ENCODE data around the gene BICC1.

Gene BICC1

DNA sequence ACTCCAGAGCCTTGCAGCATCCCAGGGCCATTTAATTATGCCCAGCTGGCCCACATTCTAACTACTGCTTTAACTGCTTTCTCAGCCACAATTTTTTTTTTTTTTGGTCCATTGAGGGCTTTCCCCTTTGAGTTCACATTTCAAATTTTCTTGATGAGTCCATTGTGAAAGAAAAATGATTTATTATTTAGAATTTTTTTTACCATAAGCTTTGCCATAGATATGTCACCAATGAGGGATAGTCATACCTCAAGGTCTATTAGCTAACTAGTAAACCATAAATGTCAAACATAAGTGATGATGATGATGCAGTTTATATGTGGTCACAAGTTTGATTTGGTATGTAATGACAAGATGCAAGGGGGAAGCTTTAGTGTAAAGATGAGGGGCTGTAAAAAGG, 282.9 kb downstream of the BICC1 start:
- H3K4me1 ChIP-seq (ENCODE audit: insufficient read depth, low read length), result peaks cover 4% of the 10 kb centered on the region; the same call in 1 of the 2 replicates
- no peak overlapping the region for H3K9ac ChIP-seq (ENCODE audit: low read depth, low read length)
- no peaks in the 10 kb centered on the region for H3K36me3 ChIP-seq (ENCODE audit: insufficient read depth, low read length)
- H3K9me3 ChIP-seq (ENCODE audit: control insufficient read depth, insufficient read depth, low read length), result no peaks in the 10 kb centered on the region

DNA sequence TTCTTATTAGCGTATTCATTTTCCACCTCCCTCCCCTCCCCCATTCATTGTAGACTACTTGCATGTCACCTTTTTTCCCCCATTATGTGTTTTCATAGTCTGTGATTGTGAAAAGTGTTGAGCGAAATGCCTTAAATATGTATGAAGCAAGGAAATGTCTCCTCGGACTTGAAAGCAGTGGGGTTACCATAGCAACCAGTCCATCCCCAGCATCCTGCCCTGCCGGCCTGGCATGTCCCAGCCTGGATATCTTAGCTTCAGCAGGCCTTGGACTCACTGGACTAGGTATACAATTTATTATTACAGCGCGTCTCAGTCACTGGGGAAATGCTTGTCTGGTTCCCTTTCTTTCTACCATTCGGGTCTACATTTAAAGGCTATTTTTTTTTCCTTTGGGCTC, 283.6 kb downstream of the BICC1 start:
- peaks cover 4% of the 10 kb centered on the region; the same call in 1 of the 2 replicates for H3K4me1 ChIP-seq (ENCODE audit: insufficient read depth, low read length)
- no peaks in the 10 kb centered on the region for H3K9me3 ChIP-seq (ENCODE audit: control insufficient read depth, insufficient read depth, low read length)
- H3K36me3 ChIP-seq (ENCODE audit: insufficient read depth, low read length), result no peaks in the 10 kb centered on the region

GRCh38 chr10:58796824-58797223, 284.2 kb downstream of the BICC1 start:
- no peaks in the 10 kb centered on the region for H3K9me3 ChIP-seq (ENCODE audit: control insufficient read depth, insufficient read depth, low read length)
- no peak overlapping the region for H3K9ac ChIP-seq (ENCODE audit: low read depth, low read length)
- H3K36me3 ChIP-seq (ENCODE audit: insufficient read depth, low read length), result no peaks in the 10 kb centered on the region
- peaks cover 4% of the 10 kb centered on the region; the same call in 1 of the 2 replicates for H3K4me1 ChIP-seq (ENCODE audit: insufficient read depth, low read length)

More for the DNA sequence above, 283.6 kb downstream of the BICC1 start:
- no peak overlapping the region for H3K9ac ChIP-seq (ENCODE audit: low read depth, low read length)

DNA sequence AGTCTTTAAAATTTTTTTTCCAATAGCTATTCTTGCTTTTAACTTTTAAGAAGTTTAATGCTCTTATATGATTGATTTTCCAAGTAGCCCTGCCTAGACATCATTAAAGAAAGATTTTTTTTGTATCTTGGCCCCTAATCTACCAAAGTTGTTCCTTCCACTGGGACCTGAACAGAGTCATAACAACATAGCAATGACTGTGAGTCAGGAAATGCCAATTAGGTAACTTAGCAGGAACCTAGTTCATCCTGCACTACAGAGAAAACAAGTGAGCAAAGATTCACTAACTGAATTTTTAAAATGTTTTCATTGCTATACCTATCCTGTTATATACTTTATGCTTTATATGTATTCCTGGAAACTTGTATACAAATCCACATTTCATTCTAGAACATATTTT, 284.7 kb downstream of the BICC1 start:
- Histone ChIP-seq H3K36me3 (ENCODE audit: insufficient read depth, low read length) (no peaks in the 10 kb centered on the region), H3K9ac (ENCODE audit: low read depth, low read length) (no peak overlapping the region), H3K9me3 (ENCODE audit: control insufficient read depth, insufficient read depth, low read length) (no peaks in the 10 kb centered on the region), H3K4me1 (ENCODE audit: insufficient read depth, low read length) (peaks cover 4% of the 10 kb centered on the region; the same call in 1 of the 2 replicates)

GRCh38 chr10:58802047-58802446, 289.4 kb downstream of the BICC1 start:
- Histone ChIP-seq H3K4me1 (ENCODE audit: insufficient read depth, low read length) (peaks cover 4% of the 10 kb centered on the region; the same call in 1 of the 2 replicates), H3K9me3 (ENCODE audit: control insufficient read depth, insufficient read depth, low read length) (no peaks in the 10 kb centered on the region), H3K9ac (ENCODE audit: low read depth, low read length) (no peak overlapping the region), H3K36me3 (ENCODE audit: insufficient read depth, low read length) (no peaks in the 10 kb centered on the region)

- no peak overlapping the region for H3K9ac ChIP-seq (ENCODE audit: low read depth, low read length)
Observed at GRCh38 chr10:58806323-58806722, 293.7 kb downstream of the BICC1 start.

GRCh38 chr10:58806970-58807628, 294.4 kb downstream of the BICC1 start:
- Histone ChIP-seq H3K36me3 (ENCODE audit: insufficient read depth, low read length) (no peaks in the 10 kb centered on the region), H3K9ac (ENCODE audit: low read depth, low read length) (no peak overlapping the region)

More at GRCh38 chr10:58806323-58806722, 293.7 kb downstream of the BICC1 start:
- Histone ChIP-seq H3K9me3 (ENCODE audit: control insufficient read depth, insufficient read depth, low read length) (no peaks in the 10 kb centered on the region), H3K36me3 (ENCODE audit: insufficient read depth, low read length) (no peaks in the 10 kb centered on the region), H3K4me1 (ENCODE audit: insufficient read depth, low read length) (no peaks in the 10 kb centered on the region)

GRCh38 chr10:58807629-58808022, 295.0 kb downstream of the BICC1 start:
- no peaks in the 10 kb centered on the region for H3K36me3 ChIP-seq (ENCODE audit: insufficient read depth, low read length)
- no peak overlapping the region for H3K9ac ChIP-seq (ENCODE audit: low read depth, low read length)
- no peaks in the 10 kb centered on the region for H3K4me1 ChIP-seq (ENCODE audit: insufficient read depth, low read length)
- no peaks in the 10 kb centered on the region for H3K9me3 ChIP-seq (ENCODE audit: control insufficient read depth, insufficient read depth, low read length)

More at GRCh38 chr10:58806970-58807628, 294.4 kb downstream of the BICC1 start:
- Histone ChIP-seq H3K4me1 (ENCODE audit: insufficient read depth, low read length) (no peaks in the 10 kb centered on the region), H3K9me3 (ENCODE audit: control insufficient read depth, insufficient read depth, low read length) (no peaks in the 10 kb centered on the region)

- H3K36me3 ChIP-seq (ENCODE audit: insufficient read depth, low read length), result no peaks in the 10 kb centered on the region
- H3K4me1 ChIP-seq (ENCODE audit: insufficient read depth, low read length), result no peaks in the 10 kb centered on the region
- no peaks in the 10 kb centered on the region for H3K9me3 ChIP-seq (ENCODE audit: control insufficient read depth, insufficient read depth, low read length)
- no peak overlapping the region for H3K9ac ChIP-seq (ENCODE audit: low read depth, low read length)
Observed at GRCh38 chr10:58810751-58811150, 298.1 kb downstream of the BICC1 start.

DNA sequence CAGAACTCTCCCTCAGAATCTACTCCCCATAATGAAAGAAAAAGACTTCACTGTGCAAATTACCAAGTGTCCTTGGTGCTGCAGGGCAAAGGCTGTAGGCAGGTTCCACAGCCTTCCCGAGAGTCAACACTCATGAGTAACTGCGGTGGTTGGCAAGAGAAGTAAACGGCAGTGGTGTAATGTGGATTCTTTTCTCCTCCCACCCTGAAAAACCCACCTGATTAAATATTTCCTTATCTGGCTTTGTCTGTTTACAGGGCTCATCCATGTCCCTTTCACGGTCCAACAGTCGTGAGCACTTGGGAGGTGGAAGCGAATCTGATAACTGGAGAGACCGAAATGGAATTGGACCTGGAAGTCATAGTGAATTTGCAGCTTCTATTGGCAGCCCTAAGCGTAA, 300.9 kb downstream of the BICC1 start:
- Histone ChIP-seq H3K4me1 (ENCODE audit: insufficient read depth, low read length) (no peaks in the 10 kb centered on the region), H3K36me3 (ENCODE audit: insufficient read depth, low read length) (no peaks in the 10 kb centered on the region), H3K9me3 (ENCODE audit: control insufficient read depth, insufficient read depth, low read length) (no peaks in the 10 kb centered on the region), H3K9ac (ENCODE audit: low read depth, low read length) (no peak overlapping the region)

- H3K4me1 ChIP-seq (ENCODE audit: insufficient read depth, low read length), result no peaks in the 10 kb centered on the region
- no peak overlapping the region for H3K9ac ChIP-seq (ENCODE audit: low read depth, low read length)
- no peaks in the 10 kb centered on the region for H3K9me3 ChIP-seq (ENCODE audit: control insufficient read depth, insufficient read depth, low read length)
- no peaks in the 10 kb centered on the region for H3K36me3 ChIP-seq (ENCODE audit: insufficient read depth, low read length)
Observed at GRCh38 chr10:58817201-58817846, 304.7 kb downstream of the BICC1 start.

GRCh38 chr10:58818900-58819299, 306.2 kb downstream of the BICC1 start:
- Histone ChIP-seq H3K4me1 (ENCODE audit: insufficient read depth, low read length) (no peaks in the 10 kb centered on the region), H3K9ac (ENCODE audit: low read depth, low read length) (no peak overlapping the region), H3K36me3 (ENCODE audit: insufficient read depth, low read length) (no peaks in the 10 kb centered on the region), H3K9me3 (ENCODE audit: control insufficient read depth, insufficient read depth, low read length) (no peaks in the 10 kb centered on the region)

DNA sequence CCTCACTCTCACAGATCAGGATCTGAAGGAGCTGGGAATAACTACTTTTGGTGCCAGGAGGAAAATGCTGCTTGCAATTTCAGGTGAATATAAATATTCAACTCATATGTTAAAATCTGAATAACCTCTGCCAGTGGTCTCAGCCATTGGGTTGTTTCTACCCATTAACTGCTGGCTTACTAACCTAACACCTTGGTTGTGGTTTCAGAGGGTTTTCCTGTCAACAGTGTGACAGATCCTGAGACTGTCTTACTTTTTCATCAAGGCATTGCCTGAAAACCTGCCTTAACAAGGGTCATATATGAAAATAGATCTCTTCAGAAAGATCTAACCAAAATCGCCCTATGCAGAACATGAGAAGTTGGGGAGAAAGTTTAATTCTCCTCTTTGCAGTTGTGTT, 307.7 kb downstream of the BICC1 start:
- no peak overlapping the region for H3K9ac ChIP-seq (ENCODE audit: low read depth, low read length)
- H3K9me3 ChIP-seq (ENCODE audit: control insufficient read depth, insufficient read depth, low read length), result no peaks in the 10 kb centered on the region

GRCh38 chr10:58820861-58821751, 308.4 kb downstream of the BICC1 start:
- H3K9ac ChIP-seq (ENCODE audit: low read depth, low read length), result no peak overlapping the region
- H3K4me1 ChIP-seq (ENCODE audit: insufficient read depth, low read length), result no peaks in the 10 kb centered on the region

More for the DNA sequence above, 307.7 kb downstream of the BICC1 start:
- no peaks in the 10 kb centered on the region for H3K36me3 ChIP-seq (ENCODE audit: insufficient read depth, low read length)
- H3K4me1 ChIP-seq (ENCODE audit: insufficient read depth, low read length), result no peaks in the 10 kb centered on the region

More at GRCh38 chr10:58820861-58821751, 308.4 kb downstream of the BICC1 start:
- H3K36me3 ChIP-seq (ENCODE audit: insufficient read depth, low read length), result no peaks in the 10 kb centered on the region
- H3K9me3 ChIP-seq (ENCODE audit: control insufficient read depth, insufficient read depth, low read length), result no peaks in the 10 kb centered on the region

Data from ES-I3 (cell line).